Inflammatory macrophage treated with lipopolysaccharide for 4 hours (primary cell): Measurements from ENCODE around the gene PLEKHA7.
"Not testable (repeated sequence)": the region's sequence is repeated elsewhere in the genome, so short reads cannot be mapped to it uniquely, and the experiment has no call there.

Experiments
- DNase-seq: peaks from one replicate; pipeline ENCODE4 v3.0.0-alpha.2; 2020

Gene PLEKHA7

GRCh38 chr11:17014321-17014832 lies at the start of gene PLEKHA7:
PLEKHA7 (minus strand) TSS chr11:17014414; CDS start chr11:17014401, 13 bp downstream.
- DNase-seq, result no peak

- peak; percentile 32 for DNase-seq
Observed at GRCh38 chr11:17063171-17064002, 49.2 kb upstream of the PLEKHA7 start.

- DNase-seq, result not testable (repeated sequence)
Observed at GRCh38 chr11:17051146-17051545, 36.9 kb upstream of the PLEKHA7 start.

- DNase-seq, result not testable (repeated sequence)
Observed at GRCh38 chr11:17048491-17048890, 34.3 kb upstream of the PLEKHA7 start.

- DNase-seq, result no peak
Observed at GRCh38 chr11:17046690-17047089, 32.5 kb upstream of the PLEKHA7 start.

- DNase-seq, result no peak
Observed at GRCh38 chr11:17036666-17037658, 22.7 kb upstream of the PLEKHA7 start.

- DNase-seq, result not testable (repeated sequence)
Observed at GRCh38 chr11:17034027-17034426, 19.8 kb upstream of the PLEKHA7 start.

- DNase-seq, result no peak
Observed at GRCh38 chr11:17026487-17027082, 12.4 kb upstream of the PLEKHA7 start.

GRCh38 chr11:17024924-17025323 lies 10.7 kb upstream of the PLEKHA7 start:
- no peak for DNase-seq

GRCh38 chr11:17021511-17021910 lies 7.3 kb upstream of the PLEKHA7 start:
- no peak for DNase-seq

- no peak for DNase-seq
Observed at GRCh38 chr11:17020831-17021230, 6.6 kb upstream of the PLEKHA7 start.

GRCh38 chr11:17019232-17019631 lies 5.0 kb upstream of the PLEKHA7 start:
- DNase-seq, result no peak

- no peak for DNase-seq
Observed at GRCh38 chr11:17015627-17016126, 1.5 kb upstream of the PLEKHA7 start.

- no peak for DNase-seq
Observed at GRCh38 chr11:17014833-17015626, 816 bp upstream of the PLEKHA7 start.

- no peak for DNase-seq
Observed at GRCh38 chr11:17013548-17014320, 480 bp downstream of the PLEKHA7 start.

GRCh38 chr11:17012712-17013547 lies 1.3 kb downstream of the PLEKHA7 start:
- no peak for DNase-seq

- DNase-seq, result no peak
Observed at GRCh38 chr11:17012179-17012578, 2.0 kb downstream of the PLEKHA7 start.

- DNase-seq, result no peak
Observed at GRCh38 chr11:17010851-17011420, 3.3 kb downstream of the PLEKHA7 start.

GRCh38 chr11:17008099-17008498 lies 6.1 kb downstream of the PLEKHA7 start:
- no peak for DNase-seq

- DNase-seq, result no peak
Observed at GRCh38 chr11:17005646-17006045, 8.6 kb downstream of the PLEKHA7 start.
